Astrocyte of the spinal cord (primary cell): ENCODE measurements around the gene LZTS2.

Experiments
- DNase-seq: peaks from one replicate; pipeline ENCODE4 v3.0.0; 2011; ENCODE audit warnings: low read depth, low spot score
- H3K4me3 ChIP-seq: 2 replicates; pipeline ENCODE4 v1.5.1; 2011; ENCODE audit warnings: low read depth, mild to moderate bottlenecking, low read length, moderate library complexity
- CTCF ChIP-seq: IDR thresholded peaks from 2 replicates; pipeline ENCODE4 v1.5.1; 2012; ENCODE audit warnings: low read depth, mild to moderate bottlenecking, low read length, inconsistent platforms
- in situ Hi-C: cut with HindIII; loops from 2 replicates; pipeline ENCODE4 v1.10.0; 2017; ENCODE audit warnings: low sequenced_read_pairs

Gene LZTS2

DNA sequence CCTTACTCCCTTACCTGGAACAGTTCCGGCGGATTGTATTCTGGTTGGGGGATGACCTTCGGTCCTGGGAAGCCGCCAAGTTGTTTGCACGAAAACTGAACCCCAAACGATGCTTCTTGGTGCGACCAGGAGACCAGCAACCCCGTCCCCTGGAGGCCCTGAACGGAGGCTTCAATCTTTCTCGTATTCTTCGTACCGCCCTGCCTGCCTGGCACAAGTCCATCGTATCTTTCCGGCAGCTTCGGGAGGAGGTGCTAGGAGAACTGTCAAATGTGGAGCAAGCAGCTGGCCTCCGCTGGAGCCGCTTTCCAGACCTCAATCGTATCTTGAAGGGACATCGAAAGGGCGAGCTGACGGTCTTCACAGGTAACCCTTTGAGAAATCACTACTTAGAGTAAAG, 10.5 kb upstream of the LZTS2 start:
- no peak for DNase-seq
- no peak for TF ChIP-seq CTCF
- no peak overlapping the region for H3K4me3 ChIP-seq
- in situ Hi-C loops: no loop called here

- DNase-seq: peak; percentile 42
- in situ Hi-C loops: no loop called here
- TF ChIP-seq CTCF: peak; percentile 71
- H3K4me3 ChIP-seq: no peak overlapping the region
Observed at GRCh38 chr10:100993986-100994708, 5.5 kb upstream of the LZTS2 start.

- no peak overlapping the region for H3K4me3 ChIP-seq
- TF ChIP-seq CTCF: no peak
- no peak for DNase-seq
- in situ Hi-C loops: no loop called here
Observed at GRCh38 chr10:100995181-100995580, 4.4 kb upstream of the LZTS2 start.

DNA sequence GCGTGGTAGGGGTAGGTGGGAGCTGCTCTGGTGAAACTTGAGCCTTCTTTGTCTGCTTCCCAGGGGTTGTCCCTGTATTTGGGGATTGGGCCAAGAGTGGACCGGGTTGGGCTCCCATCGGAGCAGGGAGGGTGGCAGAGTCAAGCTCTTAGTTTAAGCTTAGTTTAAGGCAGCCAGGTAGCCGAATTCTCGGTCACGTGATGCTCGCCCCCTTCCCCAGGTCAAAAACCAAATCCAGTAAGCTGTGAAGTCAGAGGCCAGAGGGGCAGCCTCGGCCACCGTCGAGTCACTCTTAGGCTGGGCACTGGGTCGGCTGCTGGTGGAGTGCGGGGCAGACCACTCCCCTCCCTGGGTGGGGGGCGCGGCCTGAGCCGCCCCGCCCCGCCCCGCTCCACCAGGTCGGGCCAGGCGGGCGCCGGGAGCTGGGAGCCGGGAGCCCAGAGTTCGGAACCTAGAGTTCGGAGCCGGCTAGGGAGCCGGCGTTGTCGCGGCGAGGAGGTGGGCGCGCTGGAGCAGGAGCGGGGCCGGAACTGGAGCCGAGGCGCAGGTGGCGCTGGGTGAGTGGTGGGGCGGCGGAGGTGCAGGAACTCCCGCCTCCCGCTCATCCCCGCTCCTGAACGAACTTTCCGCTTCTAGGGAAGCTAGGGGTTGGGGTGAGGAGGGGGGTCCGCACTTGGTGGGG, 2.8 kb upstream of the LZTS2 start:
- DNase-seq: no peak
- peak overlapping the region; percentile 92 for H3K4me3 ChIP-seq
- TF ChIP-seq CTCF: no peak
- in situ Hi-C loops: no loop called here

DNA sequence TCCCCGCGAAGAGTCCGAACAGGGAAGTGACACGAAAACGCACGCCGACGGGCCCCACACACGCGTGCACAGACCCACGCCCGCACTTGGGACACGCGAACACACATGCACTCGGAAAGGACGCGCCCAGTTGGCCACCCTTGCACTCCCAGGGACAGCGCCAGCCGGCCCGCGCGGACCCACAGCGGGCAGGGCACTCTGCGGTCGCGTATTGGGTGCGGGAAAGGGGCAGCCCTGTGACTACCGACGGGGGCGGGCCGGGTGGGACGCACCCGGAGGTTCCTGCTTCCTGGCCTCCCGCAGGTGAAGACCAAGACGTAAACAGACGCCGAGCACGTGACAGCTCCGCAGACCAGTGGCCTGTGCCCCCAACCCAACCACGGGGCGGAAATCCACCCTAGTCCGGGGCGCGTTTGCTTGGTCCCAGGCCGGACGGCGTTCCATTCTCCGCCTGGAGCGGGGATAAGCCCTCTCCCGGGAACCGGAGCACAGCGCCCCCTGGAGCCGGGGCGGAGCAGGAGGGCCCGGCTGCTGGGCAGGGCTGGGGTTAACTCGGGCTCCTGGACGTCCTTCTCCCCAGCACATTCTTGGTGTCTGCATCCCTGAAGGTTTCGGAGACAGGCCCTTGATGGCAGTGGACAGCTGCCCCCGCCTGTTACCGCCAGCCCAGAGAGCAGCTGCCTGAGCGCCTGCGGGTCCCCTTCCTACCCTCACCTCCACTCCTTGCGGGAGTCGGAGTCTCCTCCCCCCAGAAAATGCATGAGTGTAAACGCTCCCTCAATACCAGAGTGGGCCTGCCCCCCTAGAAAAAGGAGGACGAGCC, 2.0 kb upstream of the LZTS2 start:
- peak; percentile 94 for TF ChIP-seq CTCF
- DNase-seq: peak; percentile 71
- in situ Hi-C loops: no loop called here

GRCh38 chr10:100998183-100998990, 1.2 kb upstream of the LZTS2 start:
- peak overlapping the region; percentile 92 for H3K4me3 ChIP-seq
- no peak for TF ChIP-seq CTCF
- in situ Hi-C loops: no loop called here
- peak; percentile 90 for DNase-seq

More for the DNA sequence above, 2.0 kb upstream of the LZTS2 start:
- peak overlapping the region; percentile 92 for H3K4me3 ChIP-seq
